Measurements from ENCODE around the gene NKIRAS2. TPM values are rescaled to one million over a fixed set of nuclear protein-coding genes. Genes with fewer than 3 reads are reported as not detected.

The NKIRAS2 gene
- total and polyA plus RNA-seq, 2 of the 13 experiments (the other 11 are each of a cell fraction or from before 2014, with no cell fraction given): 27.9 to 42.0 TPM

- TF ChIP-seq SSRP1 (CRISPR knock-in tag; IDR thresholded peaks at IDR 0.05) (0 out of 2 replicates have a peak, but pooled peaks have one; percentile 37), ZGPAT (CRISPR knock-in tag; IDR thresholded peaks at IDR 0.05) (no peak), ZNF740 (CRISPR knock-in tag; IDR thresholded peaks at IDR 0.05) (no peak), TIGD3 (CRISPR knock-in tag; IDR thresholded peaks at IDR 0.05; ENCODE audit: borderline replicate concordance) (no peak), SALL1 (CRISPR knock-in tag; IDR thresholded peaks at IDR 0.05) (no peak), NR2C2 (CRISPR knock-in tag; IDR thresholded peaks at IDR 0.05; ENCODE audit: borderline replicate concordance) (no peak), RBFOX2 (IDR thresholded peaks at IDR 0.05; ENCODE audit: low read depth, low read length) (peak; percentile 70; the same call in 1 of the 2 replicates), ERF (CRISPR knock-in tag; IDR thresholded peaks at IDR 0.05) (no peak), POLR2AphosphoS2 (IDR thresholded peaks at IDR 0.05; ENCODE audit: low read depth, low read length) (peak; percentile 37; the same call in 1 of the 2 replicates), ZNF468 (CRISPR knock-in tag; IDR thresholded peaks at IDR 0.05) (no peak), ZBTB33 (CRISPR knock-in tag; IDR thresholded peaks at IDR 0.05) (peak; percentile 87), PLSCR1 (CRISPR knock-in tag; IDR thresholded peaks at IDR 0.05; ENCODE audit: borderline replicate concordance) (no peak), NFAT5 (CRISPR knock-in tag; IDR thresholded peaks at IDR 0.05) (no peak), ZSCAN21 (CRISPR knock-in tag; IDR thresholded peaks at IDR 0.05; ENCODE audit: borderline replicate concordance) (0 out of 2 replicates have a peak, but pooled peaks have one; percentile 31), ZNF83 (CRISPR knock-in tag; IDR thresholded peaks at IDR 0.05; ENCODE audit: borderline replicate concordance) (no peak)
Measured at GRCh38 chr17:41972571-41973407, 47.1 kb upstream of the NKIRAS2 start (continued).

Data from HepG2 (cell line).